Gastroesophageal sphincter (tissue), 4 donors: ENCODE measurements around the gene PSD. TPM values are rescaled to one million over a fixed set of nuclear protein-coding genes. Genes with fewer than 3 reads are reported as not detected.
A peak's percentile ranks its signal among the peaks of the same experiment; 100 is the strongest.

Experiments used
- ATAC-seq: fragments of 150-250 bp; one replicate; pipeline ENCODE4 v1.9.1; 2016; ENCODE audit warnings: mild to moderate bottlenecking, moderate library complexity
- H3K27ac ChIP-seq, 4 donors: fragments of 200-600 bp; sonication (generic) in 3 of 4; 1 replicate in 3 of 4; 2 replicates in 1 of 4; pipeline ENCODE4 v1.5.1; 2016 to 2019
- H3K27me3 ChIP-seq: fragments of 200-600 bp; sonication (generic); one replicate; pipeline ENCODE4 v1.5.1; 2019
- H3K36me3 ChIP-seq, 2 donors: fragments of 200-600 bp; sonication (generic); one replicate each; pipeline ENCODE4 v1.5.1; 2019; ENCODE audit warnings: control low read depth in 1 of 2
- H3K4me1 ChIP-seq, 3 donors: fragments of 200-600 bp; sonication (generic); 1 replicate in 2 of 3; 2 replicates in 1 of 3; pipeline ENCODE4 v1.5.1; 2016 to 2019; ENCODE audit warnings: control low read depth in 2 of 3
- H3K4me3 ChIP-seq, 2 donors: fragments of 200-600 bp; sonication (generic); one replicate each; pipeline ENCODE4 v1.5.1; 2019; ENCODE audit warnings: mild to moderate bottlenecking in 1 of 2, moderate library complexity in 1 of 2
- H3K9me3 ChIP-seq, 3 donors: fragments of 200-600 bp; sonication (generic); one replicate each; pipeline ENCODE4 v1.5.1; 2017 to 2019; ENCODE audit warnings: control low read depth in 2 of 3
- CTCF ChIP-seq, 4 experiments: fragments of 200-600 bp in 2 of 4; fragments of 450-650 bp in 2 of 4; sonication (generic) in 1 of 4; IDR thresholded peaks; one replicate each; pipeline ENCODE4 v1.5.1; 2017 to 2019; ENCODE audit warnings: antibody characterized with exemption in 4 of 4, mild to moderate bottlenecking in 2 of 4, moderate library complexity in 2 of 4
- EP300 ChIP-seq: sonication (generic); formaldehyde crosslinking; IDR thresholded peaks from one replicate; pipeline ENCODE4 v1.6.1; 2017; ENCODE audit warnings: antibody characterized with exemption, mild to moderate bottlenecking
- POLR2A ChIP-seq, 2 donors: fragments of 450-650 bp; IDR thresholded peaks; one replicate each; pipeline ENCODE4 v1.6.1; 2017; ENCODE audit warnings: antibody characterized with exemption in 2 of 2, mild to moderate bottlenecking in 2 of 2, moderate library complexity in 1 of 2
- POLR2AphosphoS5 ChIP-seq: sonication (generic); formaldehyde crosslinking; IDR thresholded peaks from one replicate; pipeline ENCODE4 v1.6.1; 2017; ENCODE audit warnings: antibody characterized with exemption
- WGBS, 2 donors: methylation state at CpG; one replicate each; pipeline ENCODE4 v1.1.5; 2018; ENCODE audit warnings: low coverage in 1 of 2; 5-methylcytosine and 5-hydroxymethylcytosine counted together
- total RNA-seq, 4 donors: library from RNA; depleted of rRNA; stranded (reverse); fragments of >200 nt; gene quantifications; one replicate each; pipeline ENCODE4 v1.1.0, GENCODE V29; 2016

The PSD gene
- total RNA-seq, 4 donors from 2014 or later = 28.6 to 195 (median 41.4) TPM

- TF ChIP-seq EP300 (no peak), POLR2AphosphoS5 (peak; percentile 23), POLR2A (IDR thresholded peaks at IDR 0.05) (no peak)
- H3K27ac ChIP-seq = no peak overlapping the region
- peaks cover 0 to 40% (median 6%) of the 10 kb centered on the region in 3 donors for H3K4me1 ChIP-seq
- peaks cover 42% of the 10 kb centered on the region for H3K27me3 ChIP-seq
- no peak for ATAC-seq
- H3K36me3 ChIP-seq = no peaks in the 10 kb centered on the region
- WGBS, 2 donors = 32 to 39% methylated on average over 3 to 7 of the region's 9 CpGs
- no peak overlapping the region for H3K4me3 ChIP-seq
- no peaks in the 10 kb centered on the region for H3K9me3 ChIP-seq
Observed at GRCh38 chr10:102434394-102435132, 16.0 kb upstream of the PSD start.

GRCh38 chr10:102433619-102434046, 15.0 kb upstream of the PSD start:
- no CpG with 5 or more reads among the region's 5 CpGs for WGBS, 2 donors
- peaks cover 0 to 40% (median 6%) of the 10 kb centered on the region in 3 donors for H3K4me1 ChIP-seq
- TF ChIP-seq CTCF (IDR thresholded peaks at IDR 0.05) = no peak
- TF ChIP-seq EP300 = no peak
- no peak for TF ChIP-seq POLR2AphosphoS5
- H3K9me3 ChIP-seq = no peaks in the 10 kb centered on the region
- no peak overlapping the region for H3K4me3 ChIP-seq
- peaks cover 41% of the 10 kb centered on the region for H3K27me3 ChIP-seq
- H3K27ac ChIP-seq = no peak overlapping the region
- no peak for ATAC-seq
- H3K36me3 ChIP-seq = no peaks in the 10 kb centered on the region

- Histone ChIP-seq H3K27me3 (peaks cover 40% of the 10 kb centered on the region), H3K27ac (peak within 1 kb of the TSS; percentile 59 to 88 (median 84)), H3K4me1 (peaks cover 0 to 40% (median 6%) of the 10 kb centered on the region in 3 donors), H3K36me3 (no peaks in the 10 kb centered on the region), H3K4me3 (peak within 1 kb of the TSS; percentile 73 to 94), H3K9me3 (no peaks in the 10 kb centered on the region)
- peak; percentile 66 for TF ChIP-seq POLR2AphosphoS5
- peak; percentile 37 to 43 for TF ChIP-seq POLR2A (IDR thresholded peaks at IDR 0.05)
- TF ChIP-seq CTCF (IDR thresholded peaks at IDR 0.05) = peak in 1 of 4 experiments; percentile 7
- TF ChIP-seq EP300 = no peak
- peak; percentile 96 for ATAC-seq
- 0% methylated on average over 1 to 10 of the region's 52 CpGs for WGBS, 2 donors
Observed at GRCh38 chr10:102432162-102432950, 13.8 kb upstream of the PSD start, which contains the start of gene CUEDC2. Gene CUEDC2 (minus strand): TSS chr10:102432574. CDS start chr10:102425188, 7,386 bp downstream.

GRCh38 chr10:102431452-102432124, 13.0 kb upstream of the PSD start:
- H3K4me3 ChIP-seq = peak overlapping the region; percentile 73 to 94
- ATAC-seq = peak; percentile 9
- no peaks in the 10 kb centered on the region for H3K36me3 ChIP-seq
- peaks cover 32% of the 10 kb centered on the region for H3K27me3 ChIP-seq
- H3K9me3 ChIP-seq = no peaks in the 10 kb centered on the region
- 25 to 44% methylated on average over 1 to 2 of the region's 4 CpGs for WGBS, 2 donors
- H3K4me1 ChIP-seq = peaks cover 0 to 40% (median 6%) of the 10 kb centered on the region in 3 donors
- H3K27ac ChIP-seq = peak overlapping the region in 3 of 4 donors; percentile 84 to 88 (median 85)
- TF ChIP-seq POLR2AphosphoS5 = no peak
- no peak for TF ChIP-seq EP300
- no peak for TF ChIP-seq POLR2A (IDR thresholded peaks at IDR 0.05)
- no peak for TF ChIP-seq CTCF (IDR thresholded peaks at IDR 0.05)

GRCh38 chr10:102429468-102429867, 10.9 kb upstream of the PSD start:
- no peak overlapping the region for H3K4me3 ChIP-seq
- peaks cover 0 to 6% of the 10 kb centered on the region in 2 donors for H3K36me3 ChIP-seq
- H3K27me3 ChIP-seq = peaks cover 11% of the 10 kb centered on the region
- WGBS, 2 donors = 78 to 90% methylated on average over 2 to 5 of the region's 8 CpGs
- ATAC-seq = no peak
- no peak for TF ChIP-seq POLR2A (IDR thresholded peaks at IDR 0.05)
- TF ChIP-seq CTCF (IDR thresholded peaks at IDR 0.05) = no peak
- TF ChIP-seq EP300 = no peak
- no peak for TF ChIP-seq POLR2AphosphoS5
- H3K4me1 ChIP-seq = peaks cover 0 to 26% (median 6%) of the 10 kb centered on the region in 3 donors
- no peaks in the 10 kb centered on the region for H3K9me3 ChIP-seq
- H3K27ac ChIP-seq = no peak overlapping the region
